Vagina (tissue), 2 donors: ENCODE data around the gene LDLR. TPM values are rescaled to one million over a fixed set of nuclear protein-coding genes. Genes with fewer than 3 reads are reported as not detected.
A peak's percentile ranks its signal among the peaks of the same experiment; 100 is the strongest.
"Not testable (repeated sequence)": the region's sequence is repeated elsewhere in the genome, so short reads cannot be mapped to it uniquely, and the experiment has no call there.

ENCODE experiments used
- DNase-seq, 2 donors: peaks; one replicate each; pipeline ENCODE4 v3.0.0-alpha.2; 2017; ENCODE audit errors: extremely low spot score in 2 of 2
- H3K27ac ChIP-seq: fragments of 200-600 bp; sonication (generic); one replicate; pipeline ENCODE4 v1.5.1; 2019
- H3K27me3 ChIP-seq: fragments of 200-600 bp; sonication (generic); one replicate; pipeline ENCODE4 v1.5.1; 2019
- H3K36me3 ChIP-seq, 2 donors: fragments of 200-600 bp; sonication (generic); one replicate each; pipeline ENCODE4 v1.5.1; 2017 to 2019
- H3K4me1 ChIP-seq: fragments of 200-600 bp; sonication (generic); one replicate; pipeline ENCODE4 v1.5.1; 2019
- H3K4me3 ChIP-seq, 2 donors: fragments of 200-600 bp; sonication (generic); 1 replicate in 1 of 2; 2 replicates in 1 of 2; pipeline ENCODE4 v1.5.1; 2016 to 2019
- H3K9me3 ChIP-seq: fragments of 200-600 bp; sonication (generic); one replicate; pipeline ENCODE4 v1.5.1; 2019
- CTCF ChIP-seq, 3 experiments: fragments of 450-650 bp in 2 of 3; fragments of 200-600 bp in 1 of 3; sonication (generic) in 1 of 3; IDR thresholded peaks; one replicate each; pipeline ENCODE4 v1.5.1; 2017 to 2019; ENCODE audit warnings: antibody characterized with exemption in 3 of 3, mild to moderate bottlenecking in 2 of 3, moderate library complexity in 2 of 3
- POLR2A ChIP-seq, 2 donors: fragments of 450-650 bp; IDR thresholded peaks; one replicate each; pipeline ENCODE4 v1.6.1; 2017; ENCODE audit warnings: antibody characterized with exemption in 2 of 2, mild to moderate bottlenecking in 2 of 2, moderate library complexity in 2 of 2
- POLR2AphosphoS5 ChIP-seq, 2 donors: sonication (generic); formaldehyde crosslinking; IDR thresholded peaks; one replicate each; pipeline ENCODE4 v1.9.0; 2017; ENCODE audit warnings: antibody characterized with exemption in 2 of 2, mild to moderate bottlenecking in 2 of 2, low read depth in 1 of 2; ENCODE audit not compliant: insufficient read depth in 1 of 2
- intact Hi-C: fragments of 100-400 bp; cut with DNase I; formaldehyde crosslinking; loops from one replicate; pipeline ENCODE4 v1.15.1; 2023
- total RNA-seq: library from RNA; depleted of rRNA; stranded (reverse); fragments of >200 nt; gene quantifications from one replicate; pipeline ENCODE4 v1.2.3, GENCODE V29; 2016

LDLR gene
- total RNA-seq, 1 donor from 2014 or later, result 135 TPM

DNA sequence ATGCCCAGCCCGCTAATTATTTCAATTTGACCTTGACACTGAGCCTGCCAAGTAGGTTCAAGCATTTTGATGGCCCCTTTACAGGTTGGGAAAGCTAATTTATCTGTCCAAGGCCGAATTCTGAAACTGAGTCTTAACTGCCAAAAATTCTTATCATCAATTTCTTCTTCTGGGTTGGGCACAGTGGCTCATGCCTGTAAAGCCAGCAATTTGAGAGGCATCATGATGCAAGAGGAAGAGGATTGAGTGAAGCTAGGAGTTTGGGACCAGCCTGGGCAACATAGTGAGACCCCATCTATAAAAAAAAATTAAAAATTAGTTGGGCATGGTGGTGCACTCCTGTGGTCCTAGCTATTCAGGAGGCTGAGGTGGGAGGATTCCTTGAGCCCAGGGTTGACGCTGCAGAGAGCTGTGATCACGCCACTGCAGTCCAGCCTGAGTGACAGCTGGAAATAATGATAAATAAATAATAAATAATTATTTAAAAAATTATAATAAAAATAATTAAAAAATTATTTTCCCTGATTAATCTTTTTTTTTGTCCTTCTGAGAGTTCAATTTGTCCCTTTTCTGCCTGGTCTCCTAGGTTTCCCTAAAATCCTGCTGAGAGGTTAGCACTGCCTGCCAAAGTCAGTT lies 1.3 kb upstream of the LDLR start:
- H3K4me1 ChIP-seq, result peaks cover 61% of the 10 kb centered on the region
- no peak overlapping the region for H3K4me3 ChIP-seq
- TF ChIP-seq POLR2A (IDR thresholded peaks at IDR 0.05), result no peak
- H3K27me3 ChIP-seq, result no peaks in the 10 kb centered on the region
- DNase-seq, result no peak
- H3K36me3 ChIP-seq, result no peaks in the 10 kb centered on the region
- H3K9me3 ChIP-seq, result no peaks in the 10 kb centered on the region
- peak overlapping the region; percentile 99 for H3K27ac ChIP-seq
- intact Hi-C loops, result no loop called here

GRCh38 chr19:11088506-11089253 lies 583 bp upstream of the LDLR start:
- no peak for DNase-seq
- no peaks in the 10 kb centered on the region for H3K36me3 ChIP-seq
- no peaks in the 10 kb centered on the region for H3K27me3 ChIP-seq
- H3K27ac ChIP-seq, result peak overlapping the region; percentile 99
- no peaks in the 10 kb centered on the region for H3K9me3 ChIP-seq
- TF ChIP-seq POLR2AphosphoS5 (IDR thresholded peaks at IDR 0.05; ENCODE audit: insufficient read depth in 1 of 2, low read depth in 1 of 2) (no peak), POLR2A (IDR thresholded peaks at IDR 0.05) (no peak), CTCF (IDR thresholded peaks at IDR 0.05) (no peak)
- peaks cover 62% of the 10 kb centered on the region for H3K4me1 ChIP-seq
- intact Hi-C loops, result no loop called here
- H3K4me3 ChIP-seq, result peak overlapping the region; percentile 70 to 83

- intact Hi-C loops, result loop anchor here (5.0 kb wide), 1 partner anchor 47 kb away; no protein-coding TSS in a partner anchor
These were observed 676 bp downstream of the LDLR start for GRCh38 chr19:11090014-11090263.

DNA sequence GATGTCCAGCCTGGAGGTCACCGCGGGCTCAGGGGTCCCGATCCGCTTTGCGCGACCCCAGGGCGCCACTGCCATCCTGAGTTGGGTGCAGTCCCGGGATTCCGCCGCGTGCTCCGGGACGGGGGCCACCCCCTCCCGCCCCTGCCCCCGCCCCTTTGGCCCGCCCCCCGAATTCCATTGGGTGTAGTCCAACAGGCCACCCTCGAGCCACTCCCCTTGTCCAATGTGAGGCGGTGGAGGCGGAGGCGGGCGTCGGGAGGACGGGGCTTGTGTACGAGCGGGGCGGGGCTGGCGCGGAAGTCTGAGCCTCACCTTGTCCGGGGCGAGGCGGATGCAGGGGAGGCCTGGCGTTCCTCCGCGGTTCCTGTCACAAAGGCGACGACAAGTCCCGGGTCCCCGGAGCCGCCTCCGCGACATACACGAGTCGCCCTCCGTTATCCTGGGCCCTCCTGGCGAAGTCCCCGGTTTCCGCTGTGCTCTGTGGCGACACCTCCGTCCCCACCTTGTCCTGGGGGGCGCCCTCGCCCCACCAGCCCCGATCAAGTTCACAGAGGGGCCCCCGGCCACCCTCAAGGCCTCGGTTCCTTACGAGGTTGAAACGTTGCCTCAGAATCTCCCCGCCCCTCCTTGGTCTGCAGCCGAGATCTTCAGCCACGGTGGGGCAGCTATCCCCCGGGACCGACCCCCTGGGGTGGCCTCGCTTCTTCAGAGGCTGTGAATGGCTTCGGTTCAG lies 1.2 kb downstream of the LDLR start:
- peak in 1 of 2 donors; percentile 98 for DNase-seq
- H3K27me3 ChIP-seq, result no peaks in the 10 kb centered on the region
- intact Hi-C loops, result loop anchor here (5.0 kb wide), 1 partner anchor 47 kb away; no protein-coding TSS in a partner anchor
- H3K36me3 ChIP-seq, result no peaks in the 10 kb centered on the region
- TF ChIP-seq POLR2AphosphoS5 (IDR thresholded peaks at IDR 0.05; ENCODE audit: insufficient read depth in 1 of 2, low read depth in 1 of 2) (peak; percentile 72 to 98), CTCF (IDR thresholded peaks at IDR 0.05) (no peak), POLR2A (IDR thresholded peaks at IDR 0.05) (peak in 1 of 2 donors; percentile 96)
- peak overlapping the region; percentile 99 for H3K27ac ChIP-seq
- H3K4me3 ChIP-seq, result peak overlapping the region; percentile 70 to 83
- peaks cover 54% of the 10 kb centered on the region for H3K4me1 ChIP-seq
- no peaks in the 10 kb centered on the region for H3K9me3 ChIP-seq

More at GRCh38 chr19:11090014-11090263, 676 bp downstream of the LDLR start:
- peak overlapping the region; percentile 99 for H3K27ac ChIP-seq
- H3K36me3 ChIP-seq, H3K27me3 ChIP-seq, H3K9me3 ChIP-seq, DNase-seq: not testable (repeated sequence)
- H3K4me3 ChIP-seq, result peak overlapping the region; percentile 70 to 83
- peaks cover 54% of the 10 kb centered on the region for H3K4me1 ChIP-seq

GRCh38 chr19:11090997-11091702 lies 1.9 kb downstream of the LDLR start:
- Histone ChIP-seq H3K27me3 (no peaks in the 10 kb centered on the region), H3K4me3 (peak overlapping the region; percentile 70 to 83), H3K9me3 (no peaks in the 10 kb centered on the region), H3K27ac (peak overlapping the region; percentile 99), H3K4me1 (peaks cover 56% of the 10 kb centered on the region), H3K36me3 (no peaks in the 10 kb centered on the region)
- intact Hi-C loops, result loop anchor here (5.0 kb wide), 1 partner anchor 46 kb away; no protein-coding TSS in a partner anchor
- no peak for DNase-seq
- TF ChIP-seq POLR2AphosphoS5 (IDR thresholded peaks at IDR 0.05; ENCODE audit: insufficient read depth in 1 of 2, low read depth in 1 of 2) (no peak), POLR2A (IDR thresholded peaks at IDR 0.05) (no peak), CTCF (IDR thresholded peaks at IDR 0.05) (no peak)
